ENCODE measurements around the gene NCOA5. TPM values are rescaled to one million over a fixed set of nuclear protein-coding genes. Genes with fewer than 3 reads are reported as not detected.

Gene NCOA5
- total and polyA plus RNA-seq, 2 experiments from 2014 or later, result 8.4 to 22.8 TPM

- TF ChIP-seq ZNF462 (CRISPR knock-in tag; IDR thresholded peaks at IDR 0.05) (no peak), STAT1 (IDR thresholded peaks at IDR 0.05; ENCODE audit: unreplicated experiment) (no peak)
These were observed 10.8 kb downstream of the NCOA5 start (continued) for GRCh38 chr20:46078954-46079353.

GRCh38 chr20:46077642-46078305 lies 12.0 kb downstream of the NCOA5 start:
- Histone ChIP-seq H3K27me3 (ENCODE audit: insufficient read depth) (no peaks in the 10 kb centered on the region), H3K79me2 (replicated peaks; ENCODE audit: insufficient read depth) (peaks cover 54% of the 10 kb centered on the region), H3K4me1 (ENCODE audit: insufficient read depth) (peaks cover 42% of the 10 kb centered on the region), H4K20me1 (replicated peaks; ENCODE audit: insufficient read depth) (peaks cover 31% of the 10 kb centered on the region), H3F3A (replicated peaks; ENCODE audit: low read depth) (no peaks in the 10 kb centered on the region), H3K4me3 (no peak overlapping the region), H3K9me2 (ENCODE audit: insufficient read depth) (no peaks in the 10 kb centered on the region), H3K36me3 (ENCODE audit: insufficient read depth) (no peaks in the 10 kb centered on the region), H3K27ac (ENCODE audit: low read depth) (no peak overlapping the region), H3K4me2 (no peak overlapping the region), H2AFZ (no peak overlapping the region)
- Mint-ChIP-seq H3K27me3 (ENCODE audit: insufficient read depth, low read depth, poor library complexity) (no peaks in the 10 kb centered on the region), H3K36me3 (ENCODE audit: low read depth) (peaks cover 18% of the 10 kb centered on the region; the same call in 2 of the 3 replicates), H3K4me3 (no peak overlapping the region), H3K27ac (no peak overlapping the region), H3K4me1 (peaks cover 34% of the 10 kb centered on the region), H3K9me3 (no peaks in the 10 kb centered on the region)
- DNase-seq (ENCODE audit: low spot score) (no peak), ATAC-seq (no peak)
- TF ChIP-seq ETS1 (IDR thresholded peaks at IDR 0.05), result no peak
- TF ChIP-seq EZH2phosphoT487 (IDR thresholded peaks at IDR 0.05; ENCODE audit: unreplicated experiment), result no peak
- no peak for TF ChIP-seq CTCF (conservative IDR thresholded peaks at IDR 0.05; ENCODE audit: low read depth in 2 of 2)
- TF ChIP-seq STAT1 (IDR thresholded peaks at IDR 0.05; ENCODE audit: unreplicated experiment), result no peak
- no peak for TF ChIP-seq JUNB (IDR thresholded peaks at IDR 0.05; ENCODE audit: unreplicated experiment)
- no peak for TF ChIP-seq CREB1 (CRISPR knock-in tag; IDR thresholded peaks at IDR 0.05; ENCODE audit: low read depth)
